ENCODE measurements around the gene PHLPP1.

DNA sequence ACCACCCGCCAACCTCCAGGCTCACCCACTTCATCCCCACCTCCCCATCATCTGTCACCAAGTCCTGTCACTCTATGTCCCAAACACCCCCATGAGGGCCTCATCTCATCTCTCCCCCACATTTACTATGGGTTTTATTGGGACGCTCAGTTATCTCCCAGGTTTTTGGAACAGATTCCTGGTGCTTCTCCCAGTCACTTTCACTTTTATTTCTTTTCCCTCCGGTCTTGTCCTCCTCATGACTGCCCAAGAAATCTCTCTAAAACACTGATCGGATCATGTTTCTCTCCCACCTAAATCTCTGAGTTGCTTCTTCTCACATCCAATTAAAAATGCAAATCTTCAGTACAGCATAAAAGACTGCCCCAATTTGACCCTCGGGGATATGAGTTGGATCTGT is 273.1 kb downstream of the PHLPP1 start:
- TF ChIP-seq, protein P1, sequence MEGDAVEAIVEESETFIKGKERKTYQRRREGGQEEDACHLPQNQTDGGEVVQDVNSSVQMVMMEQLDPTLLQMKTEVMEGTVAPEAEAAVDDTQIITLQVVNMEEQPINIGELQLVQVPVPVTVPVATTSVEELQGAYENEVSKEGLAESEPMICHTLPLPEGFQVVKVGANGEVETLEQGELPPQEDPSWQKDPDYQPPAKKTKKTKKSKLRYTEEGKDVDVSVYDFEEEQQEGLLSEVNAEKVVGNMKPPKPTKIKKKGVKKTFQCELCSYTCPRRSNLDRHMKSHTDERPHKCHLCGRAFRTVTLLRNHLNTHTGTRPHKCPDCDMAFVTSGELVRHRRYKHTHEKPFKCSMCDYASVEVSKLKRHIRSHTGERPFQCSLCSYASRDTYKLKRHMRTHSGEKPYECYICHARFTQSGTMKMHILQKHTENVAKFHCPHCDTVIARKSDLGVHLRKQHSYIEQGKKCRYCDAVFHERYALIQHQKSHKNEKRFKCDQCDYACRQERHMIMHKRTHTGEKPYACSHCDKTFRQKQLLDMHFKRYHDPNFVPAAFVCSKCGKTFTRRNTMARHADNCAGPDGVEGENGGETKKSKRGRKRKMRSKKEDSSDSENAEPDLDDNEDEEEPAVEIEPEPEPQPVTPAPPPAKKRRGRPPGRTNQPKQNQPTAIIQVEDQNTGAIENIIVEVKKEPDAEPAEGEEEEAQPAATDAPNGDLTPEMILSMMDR (conservative IDR thresholded peaks at IDR 0.05; ENCODE audit: low read length) = no peak
- TF ChIP-seq EZH2phosphoT487 (IDR thresholded peaks at IDR 0.05; ENCODE audit: borderline replicate concordance, low read depth, low read length) = no peak

Data from OCI-LY7 (cell line).